ENCODE results near the gene FNDC3B. TPM values are rescaled to one million over a fixed set of nuclear protein-coding genes. Genes with fewer than 3 reads are reported as not detected.
A peak's percentile ranks its signal among the peaks of the same experiment; 100 is the strongest.

Gene FNDC3B
- total and polyA plus RNA-seq, 2 of the 8 experiments (the other 6 are each of a cell fraction or from before 2014, with no cell fraction given): 14.1 to 44.4 TPM

- TF ChIP-seq CHD7 (IDR thresholded peaks at IDR 0.05; ENCODE audit: insufficient replicate concordance, low read length): no peak
- peak in 1 of 2 experiments; percentile 72; a peak in 1 of 3 replicates for TF ChIP-seq EP300 (IDR thresholded peaks at IDR 0.05; ENCODE audit: borderline replicate concordance in 1 of 2, low read depth in 2 of 2, low read length in 2 of 2)
- no peak for TF ChIP-seq CREB1 (IDR thresholded peaks at IDR 0.05)
Measured at GRCh38 chr3:172194702-172195406, 155.5 kb downstream of the FNDC3B start (continued).
